MM.1S (cell line): ENCODE data around the gene ADCY2.

ENCODE experiments used
- EZH2 ChIP-seq: fragments of 300-600 bp; sonication (generic); optimal IDR thresholded peaks from 2 replicates; pipeline ENCODE3; 2017; ENCODE audit warnings: low read depth, mild to moderate bottlenecking, antibody characterized with exemption, low read length, mixed read lengths
- TF ChIP-seq, protein P1 (sequence below): fragments of 300-600 bp; sonication (generic); IDR thresholded peaks from 2 replicates; pipeline ENCODE4 v1.5.1; 2016; ENCODE audit warnings: antibody characterized with exemption, low read length, mixed read lengths

DNA sequence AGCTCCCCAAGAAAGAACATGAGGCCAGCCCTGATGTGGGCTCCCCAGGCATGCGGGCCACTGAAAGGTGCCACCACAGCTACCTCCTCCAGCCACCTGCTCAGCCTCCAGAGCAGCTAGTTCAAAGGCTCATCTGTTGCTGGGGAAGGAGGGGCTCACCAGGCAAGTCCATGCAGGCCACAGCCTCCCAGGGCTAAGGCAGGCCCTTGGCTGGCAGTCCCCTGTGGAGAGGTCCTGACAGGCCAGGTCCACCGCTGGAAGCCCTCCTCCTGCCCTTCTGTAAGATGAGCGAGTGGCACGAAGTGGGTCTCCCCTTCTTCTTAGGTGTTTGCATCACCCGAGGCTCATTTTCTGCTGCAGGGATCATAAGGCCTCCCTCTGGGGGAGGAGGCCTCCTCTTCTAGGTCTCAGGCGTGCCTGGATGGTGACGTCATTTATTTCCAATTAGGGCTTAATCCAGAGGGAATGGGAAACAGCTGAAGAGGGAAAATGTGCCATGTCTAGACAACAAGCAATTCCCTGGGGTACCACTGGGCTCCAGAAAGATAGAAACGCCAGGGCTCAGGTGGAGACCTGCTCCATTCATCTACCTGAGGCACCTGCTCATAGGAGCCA lies 363.4 kb downstream of the ADCY2 start:
- TF ChIP-seq, protein P1, sequence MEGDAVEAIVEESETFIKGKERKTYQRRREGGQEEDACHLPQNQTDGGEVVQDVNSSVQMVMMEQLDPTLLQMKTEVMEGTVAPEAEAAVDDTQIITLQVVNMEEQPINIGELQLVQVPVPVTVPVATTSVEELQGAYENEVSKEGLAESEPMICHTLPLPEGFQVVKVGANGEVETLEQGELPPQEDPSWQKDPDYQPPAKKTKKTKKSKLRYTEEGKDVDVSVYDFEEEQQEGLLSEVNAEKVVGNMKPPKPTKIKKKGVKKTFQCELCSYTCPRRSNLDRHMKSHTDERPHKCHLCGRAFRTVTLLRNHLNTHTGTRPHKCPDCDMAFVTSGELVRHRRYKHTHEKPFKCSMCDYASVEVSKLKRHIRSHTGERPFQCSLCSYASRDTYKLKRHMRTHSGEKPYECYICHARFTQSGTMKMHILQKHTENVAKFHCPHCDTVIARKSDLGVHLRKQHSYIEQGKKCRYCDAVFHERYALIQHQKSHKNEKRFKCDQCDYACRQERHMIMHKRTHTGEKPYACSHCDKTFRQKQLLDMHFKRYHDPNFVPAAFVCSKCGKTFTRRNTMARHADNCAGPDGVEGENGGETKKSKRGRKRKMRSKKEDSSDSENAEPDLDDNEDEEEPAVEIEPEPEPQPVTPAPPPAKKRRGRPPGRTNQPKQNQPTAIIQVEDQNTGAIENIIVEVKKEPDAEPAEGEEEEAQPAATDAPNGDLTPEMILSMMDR: no peak
- no peak for TF ChIP-seq EZH2
